NB4 (cell line): ENCODE measurements around the gene AFF2.

Source experiments
- MYC ChIP-seq: IDR thresholded peaks from 2 replicates; pipeline ENCODE4 v1.6.1; 2011; ENCODE audit warnings: low read depth, low read length
- POLR2A ChIP-seq: IDR thresholded peaks from 2 replicates; pipeline ENCODE4 v1.6.1; 2011; ENCODE audit warnings: mild to moderate bottlenecking; ENCODE audit not compliant: insufficient read length; ENCODE audit errors: extremely low read depth
- TF ChIP-seq, protein P1 (sequence below): IDR thresholded peaks from 2 replicates; pipeline ENCODE4 v1.6.1; 2011; ENCODE audit warnings: low read depth, low read length
- TF ChIP-seq, protein P2 (sequence below): IDR thresholded peaks from one replicate; pipeline ENCODE4 v1.5.1; 2012; ENCODE audit warnings: low read depth, low read length

DNA sequence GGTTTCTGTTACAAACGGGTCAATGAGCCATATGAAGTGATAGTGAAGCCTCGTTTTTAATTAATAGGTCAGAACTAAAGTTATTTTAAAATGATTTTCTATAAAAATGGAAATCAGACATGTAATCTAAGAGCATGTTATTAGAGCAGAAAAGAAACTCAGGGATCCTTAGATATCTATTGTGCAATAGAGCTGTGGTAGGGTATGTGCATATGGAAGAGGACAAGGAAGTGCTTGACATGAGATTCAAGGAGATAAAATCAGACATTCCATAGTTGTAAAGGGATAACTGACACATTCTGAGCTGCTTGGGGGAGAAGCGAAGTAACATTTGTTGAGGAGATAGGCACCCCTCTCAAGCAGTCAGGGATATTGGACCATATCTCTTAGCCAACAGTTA, 143.0 kb downstream of the AFF2 start:
- no peak for TF ChIP-seq POLR2A
- TF ChIP-seq, protein P1, sequence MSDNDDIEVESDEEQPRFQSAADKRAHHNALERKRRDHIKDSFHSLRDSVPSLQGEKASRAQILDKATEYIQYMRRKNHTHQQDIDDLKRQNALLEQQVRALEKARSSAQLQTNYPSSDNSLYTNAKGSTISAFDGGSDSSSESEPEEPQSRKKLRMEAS = no peak
- TF ChIP-seq, protein P2, sequence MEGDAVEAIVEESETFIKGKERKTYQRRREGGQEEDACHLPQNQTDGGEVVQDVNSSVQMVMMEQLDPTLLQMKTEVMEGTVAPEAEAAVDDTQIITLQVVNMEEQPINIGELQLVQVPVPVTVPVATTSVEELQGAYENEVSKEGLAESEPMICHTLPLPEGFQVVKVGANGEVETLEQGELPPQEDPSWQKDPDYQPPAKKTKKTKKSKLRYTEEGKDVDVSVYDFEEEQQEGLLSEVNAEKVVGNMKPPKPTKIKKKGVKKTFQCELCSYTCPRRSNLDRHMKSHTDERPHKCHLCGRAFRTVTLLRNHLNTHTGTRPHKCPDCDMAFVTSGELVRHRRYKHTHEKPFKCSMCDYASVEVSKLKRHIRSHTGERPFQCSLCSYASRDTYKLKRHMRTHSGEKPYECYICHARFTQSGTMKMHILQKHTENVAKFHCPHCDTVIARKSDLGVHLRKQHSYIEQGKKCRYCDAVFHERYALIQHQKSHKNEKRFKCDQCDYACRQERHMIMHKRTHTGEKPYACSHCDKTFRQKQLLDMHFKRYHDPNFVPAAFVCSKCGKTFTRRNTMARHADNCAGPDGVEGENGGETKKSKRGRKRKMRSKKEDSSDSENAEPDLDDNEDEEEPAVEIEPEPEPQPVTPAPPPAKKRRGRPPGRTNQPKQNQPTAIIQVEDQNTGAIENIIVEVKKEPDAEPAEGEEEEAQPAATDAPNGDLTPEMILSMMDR = no peak
- TF ChIP-seq MYC = no peak
